Loucy (cell line): ENCODE measurements around the gene AADAC.

Experiments used
- H2AFZ ChIP-seq: fragments of 200-600 bp; sonication (generic); 2 replicates; pipeline ENCODE4 v1.6.0; 2016; ENCODE audit warnings: antibody characterized with exemption, mild to moderate bottlenecking, low read length, moderate library complexity
- H3F3A ChIP-seq: fragments of 200-600 bp; 2 replicates; pipeline ENCODE4 v1.6.0; 2016; ENCODE audit warnings: antibody characterized with exemption, low read depth, mild to moderate bottlenecking
- H3K27me3 ChIP-seq: fragments of 200-600 bp; sonication (generic); 2 replicates; pipeline ENCODE4 v1.6.1; 2014; ENCODE audit warnings: low read length, mild to moderate bottlenecking; ENCODE audit not compliant: insufficient read depth, poor library complexity, severe bottlenecking
- H3K36me3 ChIP-seq: fragments of 200-600 bp; sonication (generic); 2 replicates; pipeline ENCODE4 v1.6.1; 2016; ENCODE audit warnings: low read length; ENCODE audit not compliant: insufficient read depth
- H3K4me1 ChIP-seq: fragments of 200-600 bp; sonication (generic); 2 replicates; pipeline ENCODE4 v1.5.1; 2014; ENCODE audit warnings: low read length, mild to moderate bottlenecking; ENCODE audit not compliant: insufficient read depth, poor library complexity, severe bottlenecking
- H3K4me2 ChIP-seq: fragments of 200-600 bp; sonication (generic); 2 replicates; pipeline ENCODE4 v1.6.0; 2014; ENCODE audit warnings: antibody characterized with exemption, low read length, low read depth, mild to moderate bottlenecking; ENCODE audit not compliant: poor library complexity, severe bottlenecking
- H3K4me3 ChIP-seq: fragments of 200-600 bp; sonication (generic); 2 replicates; pipeline ENCODE4 v1.5.1; 2014; ENCODE audit warnings: low read length, mild to moderate bottlenecking, mixed read lengths; ENCODE audit not compliant: poor library complexity, severe bottlenecking
- H3K79me2 ChIP-seq: fragments of 200-600 bp; sonication (generic); 2 replicates; pipeline ENCODE4 v1.6.1; 2014; ENCODE audit warnings: low read length; ENCODE audit not compliant: insufficient read depth
- H3K9ac ChIP-seq: fragments of 200-600 bp; sonication (generic); 2 replicates; pipeline ENCODE4 v1.6.0; 2014; ENCODE audit warnings: mild to moderate bottlenecking, low read depth, low read length, moderate library complexity; ENCODE audit not compliant: poor library complexity, severe bottlenecking
- H3K9me2 ChIP-seq: fragments of 200-600 bp; sonication (generic); replicated peaks from 2 replicates; pipeline ENCODE4 v1.6.1; 2016; ENCODE audit warnings: low read depth, low read length, mixed read lengths
- H3K9me3 ChIP-seq: fragments of 200-600 bp; sonication (generic); 2 replicates; pipeline ENCODE4 v1.6.1; 2014; ENCODE audit warnings: mild to moderate bottlenecking, antibody characterized with exemption, low read length, low read depth; ENCODE audit not compliant: insufficient read depth
- H4K20me1 ChIP-seq: fragments of 200-600 bp; sonication (generic); 2 replicates; pipeline ENCODE4 v1.6.0; 2014; ENCODE audit warnings: antibody characterized with exemption, low read length, mild to moderate bottlenecking; ENCODE audit not compliant: insufficient read depth, poor library complexity, severe bottlenecking
- CTCF ChIP-seq: fragments of 200-600 bp; sonication (generic); conservative IDR thresholded peaks from 2 replicates; pipeline ENCODE4 v1.5.1; 2014; ENCODE audit warnings: mild to moderate bottlenecking, antibody characterized with exemption, low read length
- EZH2phosphoT487 ChIP-seq: fragments of 200-600 bp; IDR thresholded peaks from 2 replicates; pipeline ENCODE4 v1.6.1; 2018; ENCODE audit warnings: antibody characterized with exemption, mild to moderate bottlenecking, moderate library complexity, borderline replicate concordance

The AADAC gene

DNA sequence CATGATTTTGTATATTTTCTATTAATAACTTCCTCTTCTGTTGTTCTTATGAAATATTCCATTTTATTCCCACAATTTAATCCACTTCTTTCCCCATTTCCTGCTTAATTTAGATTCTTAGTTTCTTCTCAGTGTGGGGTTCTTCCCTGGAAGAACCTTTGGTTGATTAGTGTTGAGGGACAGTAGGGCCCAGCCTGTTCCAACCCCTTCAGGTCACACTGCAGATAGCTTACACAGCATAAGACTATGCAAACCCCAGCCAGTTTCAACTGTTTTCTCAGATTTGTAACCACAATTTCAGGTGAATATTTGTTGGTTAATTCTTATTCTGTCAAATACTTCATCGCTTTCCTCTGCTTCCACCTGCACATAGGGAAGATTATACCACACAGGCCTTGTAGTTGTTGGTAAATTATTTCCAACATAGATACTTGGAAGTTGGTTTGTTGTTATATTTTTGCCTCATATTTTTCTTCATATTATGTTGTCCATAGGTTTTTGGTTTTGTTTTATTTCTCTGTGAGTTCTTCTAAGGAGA lies 45.5 kb upstream of the AADAC start:
- Histone ChIP-seq H3K4me1 (peaks cover 12% of the 10 kb centered on the region), H2AFZ (no peak overlapping the region), H3K36me3 (no peaks in the 10 kb centered on the region), H3K4me3 (no peak overlapping the region), H3F3A (no peaks in the 10 kb centered on the region), H3K9me2 (no peaks in the 10 kb centered on the region), H3K27me3 (no peaks in the 10 kb centered on the region), H3K4me2 (no peak overlapping the region), H3K9me3 (no peaks in the 10 kb centered on the region), H4K20me1 (no peaks in the 10 kb centered on the region), H3K79me2 (no peaks in the 10 kb centered on the region), H3K9ac (no peak overlapping the region)
- no peak for TF ChIP-seq EZH2phosphoT487
- no peak for TF ChIP-seq CTCF

DNA sequence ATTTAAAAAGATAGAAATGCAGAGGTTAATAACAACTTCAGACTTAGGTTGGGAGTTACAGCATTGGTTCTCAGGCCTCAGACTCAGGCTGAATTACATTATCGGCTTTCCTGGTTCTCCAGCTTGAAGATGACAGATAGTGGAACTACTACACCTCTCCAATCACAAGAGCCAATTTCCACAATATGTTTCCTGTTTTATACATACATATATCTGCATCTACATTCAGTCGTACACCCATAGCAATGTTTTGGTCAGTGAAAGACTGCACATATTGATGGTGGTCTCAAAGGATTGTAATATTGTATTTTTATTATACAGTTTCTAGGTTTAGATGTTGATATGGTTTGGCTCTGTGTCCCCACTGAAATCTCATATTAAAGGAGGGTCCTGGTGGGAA lies 44.7 kb upstream of the AADAC start:
- H3K4me3 ChIP-seq = no peak overlapping the region

DNA sequence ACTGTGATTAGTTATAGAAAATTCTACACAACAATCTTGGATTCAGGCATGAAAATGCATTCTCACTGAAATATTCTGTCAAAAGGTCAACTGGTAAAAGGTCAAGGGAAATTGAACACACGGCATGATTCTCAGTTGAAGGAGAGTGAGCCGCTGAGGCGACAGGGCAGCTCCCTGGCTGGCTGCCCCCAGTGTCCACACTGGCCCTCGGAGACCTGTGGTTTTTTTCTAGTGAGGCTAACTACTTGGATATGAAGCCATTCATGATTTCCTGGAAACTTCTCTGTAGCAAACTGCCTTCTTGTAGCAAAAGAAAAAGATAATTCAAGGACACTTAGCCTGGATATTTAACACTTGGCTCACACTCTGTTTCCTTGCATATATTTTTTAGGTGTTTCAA lies 43.0 kb upstream of the AADAC start:
- H3K4me2 ChIP-seq = no peak overlapping the region
- TF ChIP-seq EZH2phosphoT487 (no peak), CTCF (no peak)
- H3K4me1 ChIP-seq = peaks cover 12% of the 10 kb centered on the region
- no peaks in the 10 kb centered on the region for H3K9me2 ChIP-seq
- no peaks in the 10 kb centered on the region for H3F3A ChIP-seq
- no peak overlapping the region for H3K4me3 ChIP-seq
- no peak overlapping the region for H3K9ac ChIP-seq
- no peak overlapping the region for H2AFZ ChIP-seq
- H3K27me3 ChIP-seq = no peaks in the 10 kb centered on the region
- no peaks in the 10 kb centered on the region for H3K9me3 ChIP-seq
- H3K79me2 ChIP-seq = no peaks in the 10 kb centered on the region
- no peaks in the 10 kb centered on the region for H4K20me1 ChIP-seq
- no peaks in the 10 kb centered on the region for H3K36me3 ChIP-seq

More for the DNA sequence above, 44.7 kb upstream of the AADAC start:
- no peaks in the 10 kb centered on the region for H4K20me1 ChIP-seq
- H3K9ac ChIP-seq = no peak overlapping the region
- H3F3A ChIP-seq = no peaks in the 10 kb centered on the region
- H3K9me3 ChIP-seq = no peaks in the 10 kb centered on the region
- no peaks in the 10 kb centered on the region for H3K9me2 ChIP-seq
- no peaks in the 10 kb centered on the region for H3K36me3 ChIP-seq
- no peaks in the 10 kb centered on the region for H3K79me2 ChIP-seq
- H3K27me3 ChIP-seq = no peaks in the 10 kb centered on the region
- H2AFZ ChIP-seq = no peak overlapping the region
- no peak overlapping the region for H3K4me2 ChIP-seq
- H3K4me1 ChIP-seq = peaks cover 12% of the 10 kb centered on the region
- TF ChIP-seq EZH2phosphoT487 = no peak
- no peak for TF ChIP-seq CTCF
